Sigmoid colon (tissue), 4 donors: Measurements from ENCODE around the gene GPR15.

Experiments used
- CTCF ChIP-seq, 4 experiments: fragments of 450-650 bp in 3 of 4; fragments of 200-600 bp in 1 of 4; IDR thresholded peaks; one replicate each; pipeline ENCODE4 v1.5.1; 2016 to 2019; ENCODE audit warnings: antibody characterized with exemption in 4 of 4, mild to moderate bottlenecking in 3 of 4, moderate library complexity in 2 of 4
- EP300 ChIP-seq, 4 donors: sonication (generic); formaldehyde crosslinking; IDR thresholded peaks; one replicate each; pipeline ENCODE4 v1.6.1; 2017; ENCODE audit warnings: antibody characterized with exemption in 4 of 4
- POLR2A ChIP-seq, 2 donors: fragments of 450-650 bp; IDR thresholded peaks; one replicate each; pipeline ENCODE4 v1.6.1; 2016; ENCODE audit warnings: antibody characterized with exemption in 2 of 2, mild to moderate bottlenecking in 2 of 2, moderate library complexity in 2 of 2
- POLR2AphosphoS5 ChIP-seq, 4 donors: sonication (generic); formaldehyde crosslinking; IDR thresholded peaks; one replicate each; pipeline ENCODE4 v1.6.1; 2017; ENCODE audit warnings: antibody characterized with exemption in 4 of 4

GRCh38 chr3:98558100-98558827, 26.5 kb downstream of the GPR15 start:
- TF ChIP-seq CTCF (IDR thresholded peaks at IDR 0.05), result no peak
- TF ChIP-seq POLR2AphosphoS5 (IDR thresholded peaks at IDR 0.05), result no peak
- no peak for TF ChIP-seq EP300 (IDR thresholded peaks at IDR 0.05)
- TF ChIP-seq POLR2A (IDR thresholded peaks at IDR 0.05), result no peak
